HuH-7.5 (cell line): ENCODE data around the gene RRP1.
A peak's percentile ranks its signal among the peaks of the same experiment; 100 is the strongest.

Source experiments
- DNase-seq: peaks from one replicate; pipeline ENCODE4 v3.0.0; 2011; ENCODE audit warnings: low spot score

The RRP1 gene

DNA sequence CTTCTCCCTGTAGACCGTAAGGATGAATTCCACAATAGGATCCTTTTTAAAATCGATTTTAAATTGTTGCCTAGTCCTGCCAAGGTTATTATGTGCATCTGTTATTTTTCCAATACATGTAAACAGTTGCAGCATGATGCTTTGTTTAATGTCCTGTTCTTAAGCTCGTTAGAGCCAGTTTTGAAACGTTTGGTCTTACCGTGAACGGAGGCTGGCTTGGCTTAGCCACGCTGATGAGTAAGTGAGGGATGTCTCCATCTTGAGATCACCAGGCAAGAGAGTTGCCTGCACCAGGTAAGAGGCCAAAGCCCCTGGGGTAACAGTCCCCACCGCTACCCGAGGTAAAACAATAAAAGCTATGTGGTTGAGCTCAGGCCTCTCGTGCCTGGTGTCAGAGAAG, 30.6 kb upstream of the RRP1 start:
- no peak for DNase-seq

DNA sequence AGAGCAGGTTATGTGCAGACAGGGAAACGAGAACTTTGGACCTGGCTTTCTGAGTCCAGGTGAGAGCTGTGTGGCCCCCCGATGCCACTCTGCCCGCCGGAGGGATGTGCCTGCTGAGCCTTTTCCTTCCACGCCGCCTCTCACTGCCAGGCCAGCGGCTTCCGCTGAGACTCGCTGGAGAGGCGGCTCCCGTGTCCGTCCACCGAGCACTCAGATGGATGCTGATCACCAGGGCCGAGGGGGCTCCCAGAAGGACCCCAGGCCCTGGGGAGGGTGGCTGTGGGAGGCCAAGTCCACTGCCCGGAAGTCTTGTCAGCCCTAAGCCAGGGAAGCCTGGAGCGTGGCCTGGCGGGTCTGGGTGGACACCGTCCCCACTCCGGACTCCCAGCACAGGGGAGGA, 29.7 kb upstream of the RRP1 start:
- no peak for DNase-seq

DNA sequence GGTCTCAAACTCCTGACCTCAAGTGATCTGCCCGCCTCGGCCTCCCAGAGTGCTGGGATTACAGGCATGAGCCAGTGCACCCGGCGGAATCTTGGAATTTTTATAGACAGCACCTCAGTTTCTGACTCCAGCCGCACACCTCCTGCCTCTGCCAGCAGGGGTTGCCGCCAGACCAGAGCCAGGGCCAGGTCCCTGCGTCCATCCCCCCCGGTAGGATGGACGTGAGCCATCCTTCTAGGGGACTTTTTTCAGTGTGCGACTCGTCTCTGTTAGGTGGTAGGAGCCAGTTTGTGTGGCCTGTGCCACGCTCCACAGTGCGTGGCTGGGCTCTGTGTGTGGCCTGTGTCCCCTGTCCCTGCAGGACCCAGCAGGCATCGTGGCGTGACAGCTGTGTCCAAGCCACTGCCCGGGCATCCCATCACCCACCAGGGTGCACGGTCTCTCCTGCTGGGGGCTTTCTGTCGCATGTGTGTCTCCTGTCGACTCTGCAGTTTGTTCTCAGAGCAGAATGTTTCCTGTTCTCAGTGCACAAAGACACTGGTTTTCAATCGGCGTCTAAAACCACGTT, 28.9 kb upstream of the RRP1 start:
- no peak for DNase-seq

DNA sequence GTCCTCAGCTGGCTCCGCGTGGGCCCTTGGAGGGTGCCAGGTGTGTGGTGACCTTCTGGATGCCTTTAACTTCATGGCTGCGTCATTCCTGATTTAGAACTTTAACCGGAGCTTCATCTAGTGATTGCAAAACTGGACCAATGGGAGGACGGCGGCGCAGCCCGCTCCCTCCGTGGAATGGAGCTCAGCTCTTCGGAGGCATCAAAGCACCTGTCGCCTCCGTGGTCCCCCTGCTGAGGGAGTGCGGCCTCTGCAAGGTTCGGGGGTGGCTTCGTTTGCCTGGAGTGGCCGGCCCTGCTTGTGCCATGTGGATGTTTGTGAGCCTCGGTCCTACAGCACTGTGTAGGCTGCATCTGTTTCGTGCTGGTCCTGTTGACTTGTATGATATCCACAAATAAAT, 27.5 kb upstream of the RRP1 start:
- no peak for DNase-seq

DNA sequence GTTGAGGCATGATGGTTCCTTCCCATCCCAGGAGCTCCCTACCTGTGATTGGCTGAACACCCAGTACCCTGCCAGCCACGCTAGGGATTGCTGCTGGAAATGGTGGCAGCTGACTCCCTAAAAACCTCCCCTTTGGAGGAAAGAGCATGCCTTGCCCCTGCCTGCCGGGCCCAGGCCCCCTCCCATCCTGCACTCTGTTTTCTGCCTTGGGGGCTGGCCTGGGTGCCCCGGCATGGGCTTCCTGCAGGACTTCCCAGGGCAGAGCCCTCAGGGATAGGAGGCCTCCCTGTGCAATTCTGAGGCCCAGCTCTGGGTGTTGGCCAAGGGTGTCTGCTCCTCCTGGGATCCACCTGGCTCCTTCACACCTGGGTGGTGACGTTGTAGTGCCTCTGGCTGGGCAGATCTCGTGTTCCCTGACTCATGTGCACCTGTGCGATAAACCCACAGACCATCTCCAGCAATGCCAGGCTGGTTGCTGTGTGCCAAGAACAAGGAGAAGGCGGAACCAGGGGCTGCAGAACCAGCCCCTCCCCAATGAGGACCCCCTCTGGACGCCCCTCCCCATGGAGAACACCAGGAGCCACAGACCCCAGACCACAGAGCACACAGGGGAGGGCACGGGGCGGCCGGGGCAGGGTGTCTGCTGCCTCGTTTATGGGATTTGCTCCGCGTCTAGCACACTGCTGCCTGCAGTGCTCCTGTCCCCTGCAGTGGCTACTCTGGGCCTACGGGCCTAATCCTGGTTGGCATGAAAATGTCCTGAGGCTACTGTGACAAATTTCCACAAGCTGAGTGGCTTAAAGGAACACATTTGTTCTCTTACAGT, 26.9 kb upstream of the RRP1 start:
- DNase-seq, result no peak

DNA sequence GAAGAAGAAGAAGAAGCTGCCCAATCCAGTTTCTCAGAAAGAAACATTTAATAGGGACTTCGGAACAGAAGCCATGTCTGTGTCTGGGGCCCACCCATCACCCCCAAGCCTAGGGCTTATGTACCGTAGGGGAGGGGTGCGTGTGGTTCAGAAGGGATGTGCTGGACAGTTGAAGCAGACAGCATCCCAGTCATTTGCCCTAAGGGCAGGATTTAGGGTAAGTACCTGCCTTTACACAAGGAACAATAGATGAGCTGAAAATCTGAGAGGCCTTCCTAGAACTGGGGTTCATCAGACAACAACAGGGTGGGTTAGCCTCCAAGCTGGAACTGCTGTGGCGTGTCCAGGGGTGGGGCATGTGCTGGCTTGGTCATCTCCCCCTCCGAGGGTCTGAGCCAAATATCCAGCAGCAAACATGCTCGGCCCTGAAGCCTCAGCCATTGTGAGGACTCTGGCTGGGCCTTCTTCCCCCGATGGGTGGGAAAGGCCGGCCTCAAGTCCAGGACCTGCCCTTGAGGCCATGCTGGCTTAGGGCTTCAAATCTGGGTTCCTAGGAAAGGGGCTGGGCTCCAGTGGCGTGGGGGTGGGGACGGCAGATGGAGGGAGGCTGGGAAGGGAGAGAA, 25.4 kb upstream of the RRP1 start:
- DNase-seq, result no peak

DNA sequence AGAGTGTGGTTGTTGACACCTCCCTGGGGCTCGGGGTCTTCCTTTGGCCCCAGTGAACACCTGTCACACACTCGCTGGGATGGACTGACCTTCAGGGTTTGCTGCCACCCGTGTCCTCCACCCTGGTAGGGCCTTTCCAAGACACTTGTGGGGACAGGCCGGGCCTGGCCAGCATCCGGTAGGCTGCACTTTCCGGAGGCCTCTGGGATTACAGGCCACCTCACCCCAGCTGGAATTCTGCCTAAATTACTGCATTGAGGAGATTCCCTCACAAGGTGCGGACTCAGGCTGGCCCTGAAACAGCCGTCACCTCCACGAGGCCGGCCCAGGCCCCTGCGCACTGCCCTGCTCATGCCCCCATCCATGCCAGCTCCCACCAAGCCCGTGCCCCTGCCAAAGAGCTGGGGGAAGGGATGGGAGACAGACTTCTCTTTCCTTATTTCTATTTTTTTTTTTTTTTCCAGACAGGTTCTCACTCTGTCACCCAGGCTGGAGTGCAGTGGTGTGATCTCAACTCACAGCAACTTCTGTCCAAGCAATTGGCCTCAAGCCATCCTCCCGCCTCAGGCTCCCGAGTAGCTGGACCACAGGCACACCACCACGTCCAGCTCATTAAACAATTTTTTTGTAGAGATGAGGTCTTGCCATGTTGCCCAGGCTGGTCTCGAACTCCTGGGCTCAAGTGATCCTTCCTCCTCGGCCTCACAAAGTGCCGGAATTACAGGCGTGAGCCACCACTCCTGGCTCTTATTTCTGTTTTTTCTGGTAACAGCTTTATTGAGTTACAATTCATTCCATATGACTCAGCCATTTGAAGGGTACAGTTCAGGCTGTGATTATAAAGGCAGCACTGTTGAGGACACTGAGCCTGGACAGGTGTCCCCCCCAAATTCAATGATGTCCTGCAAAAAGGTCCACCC, 24.5 kb upstream of the RRP1 start:
- no peak for DNase-seq

DNA sequence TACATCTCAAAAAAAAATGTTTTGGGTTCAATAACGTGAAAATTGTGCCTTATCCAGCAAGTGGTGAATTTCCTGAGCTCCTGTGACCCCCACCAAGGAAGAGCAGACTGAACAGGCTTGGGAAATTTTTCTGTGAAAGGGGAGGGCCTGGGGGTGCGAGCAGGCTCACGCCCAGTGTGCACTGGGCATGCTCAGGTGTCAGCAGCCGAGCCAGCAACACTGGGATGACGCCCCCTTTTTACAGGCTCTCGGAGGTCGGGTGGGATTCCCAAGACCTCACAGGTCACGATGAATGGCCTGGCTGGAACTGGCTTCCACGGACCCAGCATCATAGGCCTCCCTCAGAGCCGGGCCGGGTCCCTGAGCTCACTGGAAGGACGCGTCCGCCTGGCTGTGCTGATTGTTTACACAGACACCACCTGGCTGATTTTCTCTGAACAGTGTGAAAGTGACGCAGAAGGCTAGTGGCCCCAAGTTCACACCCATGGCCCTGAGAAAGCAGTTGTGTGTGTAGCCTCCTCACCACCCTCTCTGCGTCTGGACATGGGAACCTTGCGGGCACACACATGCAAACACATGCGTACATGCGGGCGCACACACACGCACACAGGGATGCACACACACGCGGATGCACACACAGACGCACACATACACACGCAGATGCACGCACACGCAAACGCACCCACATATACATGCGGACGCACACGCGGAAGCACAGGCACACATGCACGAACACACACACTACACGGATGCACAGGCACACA, 22.5 kb upstream of the RRP1 start:
- DNase-seq, result no peak

DNA sequence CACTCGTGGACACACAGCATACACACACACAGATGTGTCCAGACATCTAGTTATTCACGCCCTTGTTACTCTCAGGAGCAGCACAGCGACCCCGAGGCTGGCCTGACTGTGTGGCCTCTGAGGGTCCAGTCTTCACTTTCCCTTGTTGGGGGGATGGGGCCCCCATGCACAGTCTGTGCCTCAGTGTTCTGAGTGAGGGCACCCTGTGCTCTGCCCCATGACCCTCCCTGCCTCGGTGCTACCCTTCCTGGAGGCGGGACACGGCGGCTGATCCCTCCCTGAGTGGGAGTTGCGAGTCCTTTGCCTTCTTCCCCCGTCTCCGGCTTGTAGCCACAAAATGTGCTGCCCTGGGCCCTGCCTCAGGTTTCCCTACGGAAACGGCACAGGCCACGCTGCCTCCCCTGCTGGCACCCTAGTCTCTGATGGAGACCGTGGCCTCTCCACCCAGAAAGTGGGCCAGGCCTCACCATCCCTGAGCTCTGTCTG, 21.8 kb upstream of the RRP1 start:
- DNase-seq, result no peak

DNA sequence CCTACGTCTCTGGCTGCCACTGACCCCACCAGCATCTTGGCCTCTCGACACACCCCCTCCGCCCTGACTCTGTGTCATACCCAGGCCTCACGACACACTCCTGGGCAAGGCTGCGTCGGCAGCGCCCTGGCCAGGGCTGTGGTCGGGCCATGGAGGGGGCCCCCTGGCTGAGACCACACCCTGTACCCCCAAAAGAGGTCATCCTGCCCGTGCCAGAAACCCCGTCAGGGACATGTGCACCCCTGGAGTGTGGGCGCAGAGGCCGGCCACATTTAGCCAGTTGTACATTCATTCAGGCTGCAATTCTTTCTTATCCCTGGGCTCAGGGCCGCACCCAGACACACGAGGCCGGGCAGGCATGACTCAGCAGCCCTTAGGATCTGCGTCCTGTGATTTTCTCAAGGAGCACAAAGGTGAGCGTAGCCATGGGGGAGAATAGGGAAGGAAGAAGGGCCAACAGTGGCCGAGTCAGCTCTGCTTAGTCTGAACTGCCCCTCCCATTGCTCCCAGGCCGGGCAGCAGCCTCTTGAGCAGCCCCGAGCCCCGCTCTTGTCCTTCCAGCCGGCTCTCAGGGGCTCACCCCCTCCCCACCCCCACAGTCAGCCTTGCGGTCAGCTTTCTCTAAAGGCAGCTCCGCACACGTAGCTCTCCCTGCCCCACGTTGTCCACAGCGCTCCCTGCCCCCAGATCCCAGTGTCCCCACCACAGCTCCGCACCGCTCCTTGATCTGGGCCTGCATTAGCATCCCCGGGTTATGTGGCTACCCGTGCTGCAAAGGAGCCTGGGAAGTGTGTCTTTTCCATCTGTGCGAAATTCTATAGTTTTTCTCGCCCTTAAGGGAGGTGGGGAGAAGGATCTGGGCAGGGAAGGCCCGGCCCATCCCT, 21.2 kb upstream of the RRP1 start:
- DNase-seq, result no peak

DNA sequence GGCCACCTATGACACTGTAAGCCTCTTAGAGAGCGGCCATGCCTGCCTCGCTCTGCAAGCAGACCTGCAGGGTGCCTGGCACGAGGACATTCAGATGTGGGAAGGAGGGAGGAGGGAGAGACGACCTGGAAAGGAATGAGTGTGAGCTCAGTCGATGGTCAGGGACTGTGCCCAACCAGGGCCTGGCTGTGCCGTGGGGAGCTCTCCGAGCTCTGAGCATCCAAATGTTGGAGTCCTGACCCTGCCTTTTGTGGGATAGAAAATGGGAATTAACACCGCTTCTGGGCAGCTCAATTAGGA, 20.6 kb upstream of the RRP1 start:
- no peak for DNase-seq

DNA sequence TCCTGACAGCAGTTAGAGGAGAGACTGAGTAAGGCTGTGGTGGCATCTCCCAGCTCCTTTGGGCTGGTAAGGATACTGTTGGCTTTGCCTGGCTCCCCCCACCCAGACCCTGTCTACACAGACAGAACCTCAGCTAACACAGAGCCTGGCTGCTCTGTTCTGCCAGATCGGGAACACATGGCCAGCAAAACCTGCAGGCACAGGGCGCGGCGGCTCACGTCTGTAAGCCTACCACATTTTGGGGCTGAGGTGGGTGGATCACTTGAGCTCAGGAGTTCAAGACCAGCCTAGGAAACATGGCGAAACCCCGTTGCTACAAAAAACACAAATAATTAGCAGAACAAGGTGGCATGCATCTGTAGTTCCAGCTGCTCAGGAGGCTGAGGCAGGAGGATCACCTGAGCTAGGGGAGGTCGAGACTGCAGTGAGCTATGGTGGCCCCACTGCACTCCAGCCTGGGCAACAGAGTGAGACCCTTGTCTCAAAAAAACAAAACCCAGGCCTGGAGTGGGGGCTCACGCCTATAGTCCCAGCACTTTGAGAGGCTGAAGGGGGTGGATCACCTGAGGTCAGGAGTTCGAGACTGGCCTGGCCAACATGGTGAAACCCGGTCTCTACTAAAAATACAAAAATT, 19.9 kb upstream of the RRP1 start:
- DNase-seq, result no peak

DNA sequence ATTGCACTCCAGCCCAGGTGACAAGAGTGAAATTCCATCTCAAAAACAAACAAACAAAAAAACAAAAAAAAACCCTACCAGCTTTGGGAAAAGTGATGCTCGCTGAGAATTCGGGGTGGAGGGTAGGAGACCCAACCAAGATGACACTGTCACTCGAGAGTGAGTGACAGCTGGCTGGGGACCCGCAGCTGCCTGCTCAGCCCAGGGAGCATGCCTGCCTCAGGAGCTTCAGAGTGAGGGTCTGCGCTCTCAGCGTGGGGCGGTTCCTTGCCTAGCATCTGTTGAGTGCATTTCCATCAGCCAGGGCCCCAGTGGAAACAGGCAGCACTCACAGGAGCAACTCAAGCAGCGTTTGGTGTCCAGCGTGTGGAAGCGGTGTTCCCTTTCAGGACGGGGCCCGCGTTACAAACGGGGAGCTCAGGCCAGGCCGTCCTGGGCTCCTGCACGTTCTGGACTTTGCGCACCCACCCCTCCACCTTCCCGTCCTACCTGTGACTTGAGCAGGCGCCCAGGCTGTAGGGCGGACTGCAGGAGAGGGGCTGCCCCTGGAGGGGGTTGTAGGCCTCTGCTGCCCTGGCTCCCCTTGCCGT, 19.2 kb upstream of the RRP1 start:
- no peak for DNase-seq

DNA sequence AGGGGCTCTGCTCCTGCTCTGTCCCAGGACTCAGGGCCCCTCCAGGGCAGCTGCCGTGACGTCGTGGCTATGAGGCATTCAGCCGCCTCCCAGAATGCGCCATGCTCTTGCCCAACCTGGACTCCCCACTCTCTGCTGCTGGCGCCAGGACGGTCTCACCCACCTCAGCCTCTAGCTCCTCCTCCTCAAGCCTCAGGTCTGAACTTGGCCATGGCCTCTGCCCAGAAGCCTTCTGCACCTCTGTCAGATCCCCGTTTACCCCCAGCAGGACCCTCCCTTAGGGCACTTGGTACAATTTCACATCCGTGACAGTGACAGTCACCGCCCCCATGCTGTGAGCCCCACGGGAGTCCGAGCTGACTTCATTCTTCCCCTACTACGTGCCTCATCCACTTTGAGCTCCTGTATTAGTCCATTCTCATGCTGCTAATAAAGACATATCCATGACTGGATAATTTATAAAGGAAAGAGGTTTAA, 18.1 kb upstream of the RRP1 start:
- no peak for DNase-seq

DNA sequence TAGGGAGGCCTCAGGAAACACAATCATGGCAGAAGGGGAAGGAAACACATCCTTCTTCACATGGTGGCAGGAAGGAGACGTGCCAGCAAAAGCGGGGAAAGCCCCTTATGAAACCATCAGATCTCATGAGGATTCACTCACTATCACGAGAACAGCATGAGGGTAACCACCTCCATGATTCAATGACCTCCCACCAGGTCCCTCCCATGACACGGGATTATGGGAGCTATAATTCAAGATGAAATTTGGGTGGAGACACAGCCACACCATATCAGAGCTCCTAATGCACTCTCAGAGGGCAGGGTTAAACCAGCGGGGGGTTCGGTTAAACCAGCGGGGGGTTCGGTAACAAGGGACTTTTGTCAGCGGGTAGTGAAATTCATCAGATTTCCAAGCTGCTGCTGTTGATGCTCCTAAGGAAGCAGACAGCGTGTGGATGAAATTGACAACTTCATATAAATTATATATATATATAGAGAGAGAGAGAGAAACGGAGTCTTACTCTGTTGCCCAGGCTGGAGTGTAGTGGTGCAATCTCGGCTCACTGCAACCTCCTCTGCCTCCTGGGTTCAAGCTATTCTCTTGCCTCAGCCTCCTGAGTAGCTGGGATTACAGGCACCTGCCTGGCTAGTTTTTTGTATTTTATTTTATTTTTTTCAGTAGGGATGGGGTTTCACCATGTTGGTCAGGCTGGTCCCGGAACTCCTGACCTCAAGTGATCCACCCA, 17.5 kb upstream of the RRP1 start:
- DNase-seq, result no peak

DNA sequence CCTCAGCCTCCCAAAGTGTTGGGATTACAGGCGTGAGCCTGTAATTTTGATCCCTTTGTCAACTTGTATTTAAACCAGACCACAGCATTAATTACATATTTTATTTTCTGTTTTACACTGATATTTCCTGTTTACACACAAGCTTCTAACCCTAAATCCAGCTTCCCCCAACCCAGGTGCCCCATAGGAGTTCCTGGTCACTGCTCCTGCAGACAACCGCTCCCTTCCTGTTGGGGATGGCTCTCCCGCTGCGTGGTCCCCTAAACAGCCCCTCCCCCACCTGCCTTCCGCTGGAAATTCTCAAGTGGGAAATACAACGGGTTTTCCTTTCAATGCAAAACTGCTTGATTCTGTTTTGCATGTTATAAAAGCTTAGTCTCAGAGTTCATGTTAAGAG, 17.0 kb upstream of the RRP1 start:
- no peak for DNase-seq

DNA sequence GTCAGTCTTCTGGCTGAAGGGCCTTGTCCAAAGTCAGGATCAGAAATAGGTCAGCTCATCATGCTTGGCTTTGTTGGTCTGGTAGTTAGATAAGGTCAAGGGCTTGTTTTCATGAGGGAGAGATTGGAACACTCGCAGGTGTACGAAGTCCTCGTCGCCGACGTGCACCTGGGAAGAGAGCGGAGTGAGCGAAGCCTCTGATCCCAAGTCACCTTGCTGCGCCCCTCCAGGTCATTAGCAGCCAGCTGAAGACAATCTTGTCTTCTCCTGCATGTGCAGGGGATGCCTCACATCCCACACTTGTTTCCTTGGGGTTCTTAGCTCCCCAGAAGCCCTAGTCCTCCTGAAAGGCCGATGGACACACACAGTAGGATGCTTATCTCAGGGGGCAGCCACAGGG, 15.2 kb upstream of the RRP1 start:
- no peak for DNase-seq

DNA sequence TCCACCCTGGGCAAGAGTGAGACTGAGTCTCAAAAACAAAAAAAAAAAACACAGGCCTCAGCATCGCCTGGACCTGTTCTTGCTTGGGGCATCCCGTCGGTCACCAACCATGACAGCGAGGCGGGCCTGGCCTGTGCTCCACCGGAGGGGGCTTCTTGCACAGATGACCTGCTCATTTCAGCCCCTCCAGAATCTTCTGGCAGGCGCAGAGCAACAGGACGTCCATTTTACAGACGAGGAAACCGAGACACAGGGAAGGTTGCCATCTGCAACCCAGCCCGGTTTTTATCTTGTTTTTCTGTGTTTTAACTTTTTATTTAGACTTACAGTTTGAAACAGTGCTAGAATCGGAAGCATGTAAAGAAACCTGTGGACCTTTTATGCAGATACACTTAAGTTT, 14.2 kb upstream of the RRP1 start:
- DNase-seq, result no peak

DNA sequence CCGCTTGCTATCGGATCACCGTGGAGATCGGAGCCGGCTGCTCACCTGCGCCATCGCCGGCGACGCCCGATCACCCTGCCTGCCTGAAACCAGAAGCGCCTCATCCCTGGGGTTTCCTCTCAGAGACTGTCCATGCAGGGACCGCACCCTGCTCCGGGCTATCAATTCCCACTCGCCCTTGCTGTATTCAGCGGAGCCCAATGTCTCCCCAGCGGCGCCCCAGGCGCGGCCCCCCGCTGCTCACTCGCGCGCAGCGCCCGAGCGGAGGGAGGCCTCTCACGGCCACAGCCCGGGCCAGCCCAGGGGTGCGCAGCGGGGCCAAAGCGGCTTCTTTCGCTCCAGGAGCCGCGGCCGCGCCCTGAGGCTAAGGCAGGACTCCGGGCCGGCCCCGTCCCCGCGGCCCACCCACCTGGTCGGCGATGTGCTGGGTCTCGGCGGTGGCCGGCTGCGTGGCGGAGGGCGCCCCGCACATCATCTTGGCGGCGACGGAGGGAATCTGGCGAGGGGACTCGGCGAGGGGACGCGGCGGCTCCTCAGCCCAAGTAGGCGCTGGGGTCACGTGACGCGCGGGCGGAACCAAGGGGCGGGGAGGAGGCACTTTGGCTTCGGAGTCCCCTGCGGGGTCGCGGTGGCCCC, 13.5 kb upstream of the RRP1 start, which contains the start of gene CSTB:
TSS of gene CSTB (minus strand) at position 514 of the 636 bp plus-strand sequence. CDS start at position 475, 39 bp downstream.
- peak; percentile 64 for DNase-seq
